H1 (cell line): Measurements from ENCODE around the gene KIAA1328. TPM values are rescaled to one million over a fixed set of nuclear protein-coding genes. Genes with fewer than 3 reads are reported as not detected.

Source experiments
- CTCF ChIA-PET: fragments of 300-600 bp; sonication (Branson Sonifier 250); formaldehyde crosslinking; loops from one replicate; lab custom pipeline; 2021; ENCODE audit not compliant: partially characterized antibody; lab: Charles Lee
- POLR2A ChIA-PET: fragments of 300-600 bp; sonication (Branson Sonifier 250); formaldehyde crosslinking; loops from one replicate; lab custom pipeline; 2021; ENCODE audit warnings: inconsistent platforms; ENCODE audit not compliant: partially characterized antibody; lab: Charles Lee
- DNase-seq, 2 experiments: peaks; one replicate each; pipeline versions ENCODE4 v3.0.0 to v3.0.0-alpha.2; 2010 to 2022; ENCODE audit warnings: low spot score in 2 of 2, low read depth in 1 of 2, mixed read lengths in 1 of 2
- FAIRE-seq: peaks from 2 replicates; lab custom pipeline; 2011; peaks lifted over from hg19 to GRCh38; lab: Jason Lieb, UNC
- H2AFZ ChIP-seq: 2 replicates; pipeline ENCODE4 v1.8.1; 2012; ENCODE audit warnings: low read length, inconsistent platforms
- H2AK5ac ChIP-seq: 2 replicates; pipeline ENCODE4 v1.6.1; 2013; ENCODE audit warnings: low read depth, low read length
- H2BK120ac ChIP-seq: replicated peaks from 2 replicates; pipeline ENCODE3; 2013; ENCODE audit warnings: low read depth, low read length, inconsistent platforms
- H2BK12ac ChIP-seq: 2 replicates; pipeline ENCODE4 v1.6.1; 2013; ENCODE audit warnings: low read depth, low read length
- H2BK15ac ChIP-seq: 2 replicates; pipeline ENCODE4 v1.6.1; 2013; ENCODE audit warnings: low read length
- H2BK20ac ChIP-seq: 2 replicates; pipeline ENCODE4 v1.6.1; 2013; ENCODE audit warnings: low read length
- H2BK5ac ChIP-seq: 2 replicates; pipeline ENCODE4 v1.6.1; 2013; ENCODE audit warnings: low read depth, low read length
- H3K14ac ChIP-seq: 2 replicates; pipeline ENCODE4 v1.6.1; 2013; ENCODE audit warnings: inconsistent platforms; ENCODE audit not compliant: insufficient read length
- H3K18ac ChIP-seq: 2 replicates; pipeline ENCODE4 v1.6.1; 2013; ENCODE audit warnings: low read length; ENCODE audit errors: extremely low read depth
- H3K23ac ChIP-seq: 2 replicates; pipeline ENCODE4 v1.6.1; 2013; ENCODE audit warnings: inconsistent platforms; ENCODE audit not compliant: insufficient read length
- H3K23me2 ChIP-seq: 2 replicates; pipeline ENCODE4 v1.6.1; 2013; ENCODE audit warnings: low read depth, low read length
- H3K27ac ChIP-seq: 2 replicates; pipeline ENCODE4 v1.6.1; 2011; ENCODE audit warnings: low read depth, low read length, inconsistent platforms
- H3K27me3 ChIP-seq, 4 experiments: replicated peaks in 1 of 4; 1 replicate in 1 of 4; 2 replicates in 3 of 4; pipeline versions ENCODE4 v1.6.1 to v1.8.1; 2011 to 2013; ENCODE audit warnings: low read length in 3 of 4, mild to moderate bottlenecking in 3 of 4, inconsistent platforms in 2 of 4, mixed read lengths in 2 of 4, moderate library complexity in 1 of 4; ENCODE audit not compliant: control insufficient read depth in 3 of 4, insufficient read depth in 3 of 4; ENCODE audit errors: extremely low read depth in 1 of 4
- H3K36me3 ChIP-seq, 4 experiments: 2 replicates each; pipeline versions ENCODE4 v1.6.1 to v1.8.1; 2011 to 2013; ENCODE audit warnings: mild to moderate bottlenecking in 4 of 4, low read length in 3 of 4, moderate library complexity in 2 of 4, control low read depth in 1 of 4, inconsistent platforms in 1 of 4; ENCODE audit not compliant: insufficient read depth in 4 of 4, control insufficient read depth in 2 of 4
- H3K4ac ChIP-seq: replicated peaks from 2 replicates; pipeline ENCODE3; 2013; ENCODE audit warnings: low read length, low read depth, mixed read lengths, inconsistent platforms; ENCODE audit not compliant: insufficient read length
- H3K4me1 ChIP-seq, 4 experiments: replicated peaks in 1 of 4; 1 replicate in 1 of 4; 2 replicates in 3 of 4; pipeline versions ENCODE4 v1.6.1 to v1.8.1; 2011 to 2013; ENCODE audit warnings: low read length in 3 of 4, inconsistent platforms in 2 of 4, mixed read lengths in 1 of 4; ENCODE audit not compliant: insufficient read depth in 4 of 4, control insufficient read depth in 3 of 4
- H3K4me2 ChIP-seq, 2 experiments: 2 replicates each; pipeline versions ENCODE4 v1.6.1 to v1.8.1; 2011 to 2013; ENCODE audit warnings: low read depth in 2 of 2, low read length in 2 of 2, control low read depth in 1 of 2, inconsistent platforms in 1 of 2, mild to moderate bottlenecking in 1 of 2; ENCODE audit not compliant: insufficient read depth in 1 of 2
- H3K4me3 ChIP-seq, 4 experiments: fragments of 200-600, 300-600 bp in 1 of 4; sonication (generic), shearing (Covaris generic), sonication (Bioruptor Twin) in 1 of 4; 2 replicates each; pipeline versions ENCODE4 v1.5.1 to v1.8.1; 2011 to 2016; ENCODE audit warnings: low read length in 4 of 4, low read depth in 3 of 4, control low read depth in 2 of 4, inconsistent platforms in 2 of 4, mild to moderate bottlenecking in 2 of 4, mixed read lengths in 1 of 4, moderate library complexity in 1 of 4; ENCODE audit not compliant: insufficient read depth in 2 of 4; ENCODE audit errors: extremely low read depth in 1 of 4
- H3K56ac ChIP-seq: replicated peaks from 2 replicates; pipeline ENCODE3; 2013; ENCODE audit warnings: low read depth, mild to moderate bottlenecking, mixed read lengths, low read length, inconsistent platforms; ENCODE audit not compliant: insufficient read length
- H3K79me1 ChIP-seq: 2 replicates; pipeline ENCODE4 v1.6.1; 2013; ENCODE audit warnings: low read depth, low read length, control low read depth
- H3K79me2 ChIP-seq, 2 experiments: 2 replicates each; pipeline versions ENCODE4 v1.6.1 to v1.8.1; 2012 to 2013; ENCODE audit warnings: low read length in 2 of 2, mild to moderate bottlenecking in 2 of 2, inconsistent platforms in 1 of 2; ENCODE audit not compliant: insufficient read depth in 2 of 2, control insufficient read depth in 1 of 2
- H3K9ac ChIP-seq, 4 experiments: replicated peaks in 1 of 4; 1 replicate in 1 of 4; 2 replicates in 3 of 4; pipeline versions ENCODE4 v1.6.1 to v1.8.1; 2011 to 2013; ENCODE audit warnings: low read depth in 3 of 4, low read length in 3 of 4, control low read depth in 2 of 4, mild to moderate bottlenecking in 2 of 4, moderate library complexity in 2 of 4, inconsistent platforms in 1 of 4; ENCODE audit errors: extremely low read depth in 1 of 4
- H3K9me3 ChIP-seq, 2 experiments: 2 replicates each; pipeline versions ENCODE4 v1.6.1 to v1.8.1; 2012 to 2013; ENCODE audit warnings: mild to moderate bottlenecking in 2 of 2, moderate library complexity in 2 of 2, control low read depth in 1 of 2, inconsistent platforms in 1 of 2, low read depth in 1 of 2, low read length in 1 of 2, mixed read lengths in 1 of 2; ENCODE audit not compliant: insufficient read depth in 2 of 2
- H4K20me1 ChIP-seq, 2 experiments: replicated peaks in 1 of 2; 2 replicates each; pipeline versions ENCODE3 to v1.8.1; 2011 to 2013; ENCODE audit warnings: inconsistent platforms in 2 of 2, low read length in 2 of 2, mild to moderate bottlenecking in 1 of 2; ENCODE audit not compliant: insufficient read depth in 2 of 2, control insufficient read depth in 1 of 2
- H4K5ac ChIP-seq: 2 replicates; pipeline ENCODE4 v1.6.1; 2013; ENCODE audit warnings: low read length, low read depth, mixed read lengths, inconsistent platforms; ENCODE audit not compliant: insufficient read length
- H4K8ac ChIP-seq: 2 replicates; pipeline ENCODE4 v1.8.0; 2013; ENCODE audit warnings: mild to moderate bottlenecking, moderate library complexity, low read length, inconsistent platforms; ENCODE audit not compliant: insufficient read depth; ENCODE audit errors: extremely low read depth
- H4K91ac ChIP-seq: replicated peaks from 2 replicates; pipeline ENCODE3; 2013; ENCODE audit warnings: low read length, mixed read lengths, inconsistent platforms; ENCODE audit not compliant: insufficient read length
- ASH2L ChIP-seq: fragments of 200-600, 300-600 bp; sonication (generic); IDR thresholded peaks from one replicate; pipeline ENCODE4 v1.7.1; 2017; ENCODE audit warnings: low read length
- BACH1 ChIP-seq: IDR thresholded peaks from 2 replicates; pipeline ENCODE4 v1.6.1; 2012; ENCODE audit warnings: low read length, improper control_type of control experiment
- BRCA1 ChIP-seq: IDR thresholded peaks from 2 replicates; pipeline ENCODE4 v1.6.1; 2012; ENCODE audit warnings: low read depth, low read length, improper control_type of control experiment
- CREB1 ChIP-seq: IDR thresholded peaks from 2 replicates; pipeline ENCODE4 v1.6.1; 2012; ENCODE audit warnings: inconsistent platforms
- GABPA ChIP-seq: IDR thresholded peaks from 2 replicates; pipeline ENCODE4 v1.6.1; 2011; ENCODE audit warnings: mild to moderate bottlenecking, low read length, moderate library complexity, borderline replicate concordance; ENCODE audit not compliant: insufficient read depth
- HDAC6 ChIP-seq: IDR thresholded peaks from one replicate; pipeline ENCODE4 v1.7.1; 2012; ENCODE audit warnings: low read depth, mild to moderate bottlenecking, inconsistent platforms, low read length, moderate library complexity
- NANOG ChIP-seq: IDR thresholded peaks from 2 replicates; pipeline ENCODE4 v1.6.1; 2011; ENCODE audit warnings: low read length, low read depth, mild to moderate bottlenecking, inconsistent platforms; ENCODE audit not compliant: insufficient read depth, poor library complexity, severe bottlenecking
- RAD21 ChIP-seq, 2 experiments: IDR thresholded peaks in 1 of 2; conservative IDR thresholded peaks in 1 of 2; 2 replicates each; pipeline ENCODE4 v1.6.1; 2011; ENCODE audit warnings: low read depth in 2 of 2, low read length in 2 of 2, improper control_type of control experiment in 1 of 2, inconsistent platforms in 1 of 2, mild to moderate bottlenecking in 1 of 2, moderate library complexity in 1 of 2
- RBBP5 ChIP-seq: IDR thresholded peaks from 2 replicates; pipeline ENCODE4 v1.7.1; 2012; ENCODE audit warnings: low read depth, mild to moderate bottlenecking, inconsistent platforms, low read length, moderate library complexity, borderline replicate concordance
- RNF2 ChIP-seq: fragments of 200-900, 300-1000 bp; sonication (generic); IDR thresholded peaks from 2 replicates; pipeline ENCODE4 v1.7.1; 2016; ENCODE audit warnings: borderline replicate concordance, low read depth, mild to moderate bottlenecking, antibody characterized with exemption, low read length; ENCODE audit not compliant: poor library complexity, severe bottlenecking; ENCODE audit errors: missing control alignments
- SIRT6 ChIP-seq: IDR thresholded peaks from one replicate; pipeline ENCODE4 v1.7.1; 2012; ENCODE audit warnings: low read length, inconsistent platforms
- TCF12 ChIP-seq: IDR thresholded peaks from 2 replicates; pipeline ENCODE4 v1.6.1; 2011; ENCODE audit warnings: low read depth, mild to moderate bottlenecking, low read length
- polyA plus RNA-seq, 7 experiments: library from polyadenylated mRNA; depleted of rRNA in 3 of 7; stranded (reverse) in 5 of 7; unstranded in 2 of 7; fragments of >200 nt in 5 of 7; fragments of 200-250 nt in 2 of 7; gene quantifications; 1 replicate in 5 of 7; 2 replicates in 1 of 7; 4 replicates in 1 of 7; pipeline versions ENCODE4 v1.2.1 to v1.2.3, GENCODE V29; 2011 to 2013; ENCODE audit warnings: missing spikeins in 2 of 7, mixed read lengths in 2 of 7
- total RNA-seq: library from RNA; stranded (reverse); fragmentation: NEBNext Ultra II Directional; extraction: Animal tissue kit (Norgen Biotek cat#: 25700); gene quantifications from 2 replicates; pipeline ENCODE4 v1.2.1, GENCODE V29; 2021
- TF ChIP-seq, protein P1 (sequence below): IDR thresholded peaks from 2 replicates; pipeline ENCODE4 v1.6.1; 2012; ENCODE audit warnings: low read length, inconsistent platforms

KIAA1328 gene
- total and polyA plus RNA-seq, 2 of the 8 experiments (the other 6 are each of a cell fraction or from before 2014, with no cell fraction given): 2.6 to 5.7 TPM

DNA sequence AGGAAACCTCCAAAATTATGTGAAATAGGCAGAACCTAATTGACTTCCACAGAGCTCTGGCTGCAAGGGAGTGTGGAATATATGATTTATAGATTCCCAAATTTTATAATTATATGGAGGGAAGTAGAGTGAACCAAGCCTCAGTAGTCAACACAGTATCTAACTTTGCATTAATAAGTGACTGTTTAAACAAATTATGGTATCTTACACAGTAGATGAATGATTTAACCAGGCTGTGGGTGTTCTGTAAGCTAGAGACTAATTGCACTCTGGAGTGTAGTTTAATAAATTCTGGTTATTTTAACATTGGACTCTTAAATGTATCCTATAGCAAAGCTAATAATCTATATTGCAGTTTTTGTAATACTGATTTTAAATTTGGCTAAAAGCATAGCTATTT is 183.5 kb downstream of the KIAA1328 start:
- FAIRE-seq (no peak), DNase-seq (no peak)
- Histone ChIP-seq H4K91ac (no peak overlapping the region), H2BK15ac (no peak overlapping the region), H3K4ac (no peak overlapping the region), H3K27ac (no peak overlapping the region), H3K4me2 (no peak overlapping the region), H3K4me3 (no peak overlapping the region), H4K5ac (no peak overlapping the region), H2BK20ac (no peak overlapping the region), H3K56ac (no peak overlapping the region), H3K4me1 (peaks cover 0 to 2% (median 0%) of the 10 kb centered on the region in 4 experiments; a peak in 1 of 7 replicates), H3K9me3 (no peaks in the 10 kb centered on the region), H3K79me2 (no peaks in the 10 kb centered on the region), H3K23me2 (no peaks in the 10 kb centered on the region), H3K9ac (no peak overlapping the region), H2BK12ac (no peak overlapping the region), H3K23ac (no peak overlapping the region), H2AK5ac (no peak overlapping the region), H3K79me1 (no peaks in the 10 kb centered on the region), H2BK5ac (no peak overlapping the region), H4K8ac (no peak overlapping the region), H2BK120ac (no peak overlapping the region), H3K18ac (no peak overlapping the region), H3K27me3 (no peaks in the 10 kb centered on the region), H3K14ac (no peak overlapping the region), H4K20me1 (no peaks in the 10 kb centered on the region), H2AFZ (no peak overlapping the region), H3K36me3 (no peaks in the 10 kb centered on the region)
- TF ChIP-seq GABPA: no peak
- no peak for TF ChIP-seq HDAC6
- TF ChIP-seq TCF12: no peak
- TF ChIP-seq RBBP5: no peak
- no peak for TF ChIP-seq ASH2L
- no peak for TF ChIP-seq RNF2
- TF ChIP-seq CREB1: no peak
- TF ChIP-seq SIRT6: no peak
- no peak for TF ChIP-seq RAD21 (IDR thresholded peaks at IDR 0.05 in 1 of 2, conservative IDR thresholded peaks at IDR 0.05 in 1 of 2; ENCODE audit: low read depth in 2 of 2, low read length in 2 of 2)
- TF ChIP-seq BACH1: no peak
- no peak for TF ChIP-seq NANOG
- TF ChIP-seq BRCA1: no peak
- TF ChIP-seq, protein P1, sequence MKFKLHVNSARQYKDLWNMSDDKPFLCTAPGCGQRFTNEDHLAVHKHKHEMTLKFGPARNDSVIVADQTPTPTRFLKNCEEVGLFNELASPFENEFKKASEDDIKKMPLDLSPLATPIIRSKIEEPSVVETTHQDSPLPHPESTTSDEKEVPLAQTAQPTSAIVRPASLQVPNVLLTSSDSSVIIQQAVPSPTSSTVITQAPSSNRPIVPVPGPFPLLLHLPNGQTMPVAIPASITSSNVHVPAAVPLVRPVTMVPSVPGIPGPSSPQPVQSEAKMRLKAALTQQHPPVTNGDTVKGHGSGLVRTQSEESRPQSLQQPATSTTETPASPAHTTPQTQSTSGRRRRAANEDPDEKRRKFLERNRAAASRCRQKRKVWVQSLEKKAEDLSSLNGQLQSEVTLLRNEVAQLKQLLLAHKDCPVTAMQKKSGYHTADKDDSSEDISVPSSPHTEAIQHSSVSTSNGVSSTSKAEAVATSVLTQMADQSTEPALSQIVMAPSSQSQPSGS: no peak
- ChIA-PET CTCF (interaction anchor here (1.2 kb wide), 1 partner anchor 16 kb away, joined by 3 read pairs; no protein-coding TSS in a partner anchor), POLR2A (interaction anchor here (0.6 kb wide), 1 partner anchor 270 kb away, joined by 3 read pairs; no protein-coding TSS in a partner anchor)
